ENCODE data around the gene KIF1A.

KIF1A gene

DNA sequence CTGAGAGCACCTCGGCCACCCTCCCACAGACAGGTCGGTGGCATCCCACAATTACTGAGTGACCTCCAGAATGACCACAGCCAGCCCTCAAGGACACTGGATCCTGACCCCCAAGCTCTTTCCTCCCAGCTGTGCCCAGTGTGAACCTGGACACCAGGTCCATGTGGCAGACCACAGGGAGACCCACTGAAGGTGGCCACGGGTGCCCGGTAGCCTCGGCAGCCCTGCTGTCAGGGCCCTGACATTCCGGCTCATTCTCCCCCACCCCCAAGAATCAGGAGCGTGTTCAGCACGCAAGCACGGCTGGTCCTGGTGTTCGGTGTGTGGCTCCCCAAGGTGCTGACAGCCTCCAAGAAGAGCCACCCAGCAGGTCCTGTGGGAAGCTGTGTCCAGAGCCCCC lies 95.6 kb downstream of the KIF1A start:
- no peak for DNase-seq (ENCODE audit: extremely low read depth, low read depth)
- no peak for TF ChIP-seq CTCF (IDR thresholded peaks at IDR 0.05; ENCODE audit: low read depth, low read length)

DNA sequence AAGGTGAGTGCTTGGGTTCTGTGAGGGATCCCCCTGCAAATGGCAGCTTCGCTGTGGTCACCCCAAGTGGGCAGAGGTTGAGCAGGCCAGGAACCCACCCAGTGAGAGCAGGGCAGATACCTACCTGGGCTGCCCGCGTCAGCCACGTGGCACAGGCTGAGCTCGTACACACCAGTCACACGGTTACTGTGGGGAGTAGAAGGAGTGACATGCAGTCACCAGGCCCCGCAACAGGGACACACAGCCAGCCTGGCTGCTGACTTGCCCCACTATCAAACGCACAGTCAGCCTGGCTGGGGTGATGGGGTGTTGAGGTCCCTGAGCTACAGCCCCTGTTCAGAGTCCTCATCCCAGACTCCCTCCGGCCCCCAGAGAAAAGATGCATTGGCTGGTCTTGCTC lies 96.2 kb downstream of the KIF1A start:
- no peak for TF ChIP-seq CTCF (IDR thresholded peaks at IDR 0.05; ENCODE audit: low read depth, low read length)
- DNase-seq (ENCODE audit: extremely low read depth, low read depth) = no peak

DNA sequence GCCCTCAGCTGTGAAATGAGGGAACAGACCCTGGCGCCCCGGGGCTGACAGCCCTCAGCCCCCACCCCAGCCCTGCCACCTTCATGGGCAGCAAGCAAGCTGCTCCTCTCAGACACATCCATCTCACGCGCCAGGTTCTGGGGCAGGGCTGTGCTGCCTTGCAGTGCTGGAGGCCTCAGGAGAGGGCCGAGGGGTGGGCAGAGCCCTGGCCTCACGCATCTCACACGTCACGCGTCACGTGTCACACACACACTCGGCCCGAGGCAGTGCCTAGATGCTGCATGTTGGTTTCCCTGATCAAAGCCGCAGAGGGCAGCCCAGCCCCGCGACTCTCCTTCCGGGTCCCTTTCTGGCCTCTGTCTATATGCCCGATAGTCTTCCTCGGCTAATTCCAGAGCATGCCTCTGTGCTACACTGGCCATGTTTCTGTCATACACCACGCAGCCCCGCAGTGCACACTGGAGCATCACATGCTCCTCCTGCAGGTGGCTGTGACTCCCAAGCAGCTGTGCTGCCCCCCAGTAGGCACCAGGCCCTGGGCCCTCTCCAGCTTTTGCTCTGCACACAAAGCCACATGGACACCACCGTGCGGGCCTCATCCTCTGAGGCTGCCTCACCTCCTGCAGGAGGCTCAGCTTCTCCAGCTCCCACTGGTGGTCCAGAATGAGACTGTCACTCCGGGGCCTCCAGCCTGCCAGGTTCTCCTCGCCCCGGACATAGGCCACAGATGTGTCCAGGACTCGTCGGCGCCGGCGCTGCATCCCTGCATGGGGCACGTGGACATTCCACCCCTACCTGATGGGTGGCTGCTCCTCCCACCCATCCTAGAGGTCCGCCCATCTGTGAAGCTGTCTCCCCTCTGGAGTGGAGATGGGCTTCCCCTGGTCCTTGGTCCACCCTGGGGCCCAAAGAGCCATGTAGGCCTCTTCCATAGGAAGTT lies 97.0 kb downstream of the KIF1A start:
- DNase-seq (ENCODE audit: extremely low read depth, low read depth) = no peak
- no peak for TF ChIP-seq CTCF (IDR thresholded peaks at IDR 0.05; ENCODE audit: low read depth, low read length)

GRCh38 chr2:240722376-240722775 lies 97.6 kb downstream of the KIF1A start:
- TF ChIP-seq CTCF (IDR thresholded peaks at IDR 0.05; ENCODE audit: low read depth, low read length) = no peak
- DNase-seq (ENCODE audit: extremely low read depth, low read depth) = no peak

DNA sequence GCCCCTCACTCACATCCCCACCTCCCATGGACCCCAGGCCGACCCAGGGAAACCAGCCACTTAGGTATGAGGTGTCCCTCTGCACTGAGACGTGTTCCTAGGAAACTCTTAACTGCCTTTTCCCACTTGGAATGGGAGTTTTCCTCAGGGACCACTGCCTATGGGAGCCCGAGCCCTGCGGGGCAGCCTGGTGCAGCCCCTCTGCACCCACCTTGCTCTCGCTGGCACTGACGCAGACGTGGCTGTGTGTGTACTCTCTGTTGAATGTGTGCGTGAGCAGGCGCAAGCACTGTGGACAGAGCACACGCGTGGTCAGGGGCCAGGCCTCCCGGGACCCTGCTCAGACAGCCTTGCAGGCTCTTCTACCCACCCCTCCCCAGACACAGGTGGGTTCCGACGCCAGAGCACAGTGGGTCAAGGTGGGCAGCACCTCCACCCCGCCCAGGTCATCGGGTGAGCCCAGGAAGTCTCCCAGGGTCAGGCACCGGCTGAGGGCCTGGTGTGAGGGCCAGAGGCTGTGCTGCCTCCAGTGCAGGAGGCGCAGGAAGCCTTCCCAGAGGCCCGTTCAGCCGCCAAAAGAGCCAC lies 98.3 kb downstream of the KIF1A start:
- no peak for DNase-seq (ENCODE audit: extremely low read depth, low read depth)
- TF ChIP-seq CTCF (IDR thresholded peaks at IDR 0.05; ENCODE audit: low read depth, low read length) = no peak

DNA sequence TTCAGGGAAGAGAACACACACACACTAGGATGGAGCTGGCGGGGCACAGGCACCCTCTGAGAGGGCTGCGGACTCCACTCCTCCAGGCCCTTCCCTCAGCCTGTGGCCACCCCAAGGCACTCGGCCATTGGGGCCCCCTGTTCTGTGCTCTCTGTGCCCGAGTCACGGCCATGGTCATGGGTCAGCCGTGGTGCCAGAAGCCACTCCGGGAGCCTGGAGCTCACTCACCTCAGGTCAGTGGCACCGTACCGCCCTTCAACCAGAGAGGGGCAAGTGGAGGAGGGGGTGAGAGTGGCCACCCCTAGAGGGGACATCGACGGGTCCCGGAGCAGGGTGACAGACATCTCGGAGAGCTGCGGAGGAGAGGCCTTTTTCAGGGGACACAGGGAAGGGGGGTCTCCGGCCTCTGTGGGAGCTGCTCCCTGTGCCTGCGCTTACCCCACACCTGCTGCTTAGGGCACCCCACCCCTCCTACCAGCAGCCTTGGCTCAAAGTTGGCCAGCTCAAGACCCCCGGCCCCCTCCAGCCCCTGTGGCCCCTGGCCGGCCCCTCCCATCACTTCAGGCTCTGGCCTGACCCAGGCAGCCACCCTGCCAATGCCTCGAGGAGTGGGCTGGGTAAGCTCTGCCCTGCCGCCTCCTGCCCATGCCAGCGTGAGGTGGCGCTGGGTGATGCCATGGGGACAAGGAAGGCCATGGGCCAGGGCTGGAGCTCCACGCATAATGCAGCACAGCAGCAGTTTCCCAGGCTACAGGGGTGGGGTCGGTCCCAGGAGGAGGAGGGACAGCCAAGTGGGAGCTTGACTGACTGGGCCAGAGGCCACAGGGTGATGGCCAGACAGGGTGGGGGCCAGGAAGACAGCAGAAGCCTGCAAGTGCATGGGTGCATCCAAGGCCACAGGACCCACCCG lies 99.1 kb downstream of the KIF1A start:
- no peak for TF ChIP-seq CTCF (IDR thresholded peaks at IDR 0.05; ENCODE audit: low read depth, low read length)
- DNase-seq (ENCODE audit: extremely low read depth, low read depth) = no peak
